Thyroid gland (tissue), 4 donors: ENCODE results near the gene BARHL1. TPM values are rescaled to one million over a fixed set of nuclear protein-coding genes. Genes with fewer than 3 reads are reported as not detected.

Experiments used
- DNase-seq, 2 donors: peaks; one replicate each; pipeline ENCODE4 v3.0.0-alpha.2; 2019
- H3K27ac ChIP-seq, 3 donors: fragments of 200-600 bp; sonication (generic); 1 replicate in 2 of 3; 2 replicates in 1 of 3; pipeline ENCODE4 v1.5.1; 2016 to 2019; ENCODE audit warnings: mild to moderate bottlenecking in 1 of 3, moderate library complexity in 1 of 3
- H3K27me3 ChIP-seq: fragments of 200-600 bp; sonication (generic); one replicate; pipeline ENCODE4 v1.5.1; 2019
- H3K36me3 ChIP-seq, 2 donors: fragments of 200-600 bp; sonication (generic); one replicate each; pipeline ENCODE4 v1.5.1; 2016 to 2019
- H3K4me1 ChIP-seq, 2 donors: fragments of 200-600 bp; sonication (generic); one replicate each; pipeline ENCODE4 v1.5.1; 2017 to 2019
- H3K4me3 ChIP-seq, 3 donors: fragments of 200-600 bp; sonication (generic); replicated peaks in 1 of 3; 1 replicate in 2 of 3; 2 replicates in 1 of 3; pipeline ENCODE4 v1.5.1; 2016; ENCODE audit warnings: mild to moderate bottlenecking in 1 of 3
- H3K9me3 ChIP-seq: fragments of 200-600 bp; sonication (generic); one replicate; pipeline ENCODE4 v1.5.1; 2017
- POLR2A ChIP-seq, 2 donors: fragments of 450-650 bp; IDR thresholded peaks; one replicate each; pipeline ENCODE4 v1.6.1; 2017; ENCODE audit warnings: antibody characterized with exemption in 2 of 2, mild to moderate bottlenecking in 2 of 2, moderate library complexity in 1 of 2
- WGBS, 2 donors: methylation state at CpG; one replicate each; pipeline ENCODE4 v1.1.5; 2017; 5-methylcytosine and 5-hydroxymethylcytosine counted together
- intact Hi-C: fragments of 100-400 bp; cut with DNase I; formaldehyde crosslinking; loops from one replicate; pipeline ENCODE4 v1.15.1; 2023
- total RNA-seq, 4 donors: library from RNA; depleted of rRNA; stranded (reverse); fragments of >200 nt; gene quantifications; one replicate each; pipeline ENCODE4 v1.2.3, GENCODE V29; 2016
- TF ChIP-seq, protein P1 (sequence below), 6 experiments: fragments of 200-600 bp in 3 of 6; fragments of 450-650 bp in 3 of 6; sonication (generic) in 3 of 6; IDR thresholded peaks; one replicate each; pipeline ENCODE4 v1.5.1; 2016 to 2019; ENCODE audit warnings: antibody characterized with exemption in 6 of 6, mild to moderate bottlenecking in 2 of 6, inconsistent platforms in 1 of 6, moderate library complexity in 1 of 6

The BARHL1 gene
- total RNA-seq, 4 donors from 2014 or later = not detected

DNA sequence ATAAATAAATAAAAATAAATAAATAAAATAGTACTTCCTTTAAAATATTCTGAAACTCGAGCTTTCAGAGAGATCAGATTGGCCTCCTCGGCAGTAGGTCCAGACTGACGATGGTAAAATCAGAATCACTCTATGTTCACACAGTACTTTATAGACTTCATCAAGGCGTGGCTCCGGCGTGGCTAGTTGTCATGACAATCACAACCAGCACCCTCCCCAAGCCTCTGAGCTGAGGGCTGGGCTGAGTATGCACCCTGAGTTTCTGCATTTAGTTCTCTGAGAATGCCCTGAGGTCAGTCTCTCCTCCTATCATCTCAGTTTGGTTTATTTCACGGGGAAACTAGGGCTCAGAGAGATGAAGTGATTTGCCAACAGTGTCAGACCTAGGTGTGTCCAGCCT is 43.3 kb upstream of the BARHL1 start:
- no peaks in the 10 kb centered on the region for H3K27me3 ChIP-seq
- no peaks in the 10 kb centered on the region for H3K36me3 ChIP-seq
- TF ChIP-seq, protein P1, sequence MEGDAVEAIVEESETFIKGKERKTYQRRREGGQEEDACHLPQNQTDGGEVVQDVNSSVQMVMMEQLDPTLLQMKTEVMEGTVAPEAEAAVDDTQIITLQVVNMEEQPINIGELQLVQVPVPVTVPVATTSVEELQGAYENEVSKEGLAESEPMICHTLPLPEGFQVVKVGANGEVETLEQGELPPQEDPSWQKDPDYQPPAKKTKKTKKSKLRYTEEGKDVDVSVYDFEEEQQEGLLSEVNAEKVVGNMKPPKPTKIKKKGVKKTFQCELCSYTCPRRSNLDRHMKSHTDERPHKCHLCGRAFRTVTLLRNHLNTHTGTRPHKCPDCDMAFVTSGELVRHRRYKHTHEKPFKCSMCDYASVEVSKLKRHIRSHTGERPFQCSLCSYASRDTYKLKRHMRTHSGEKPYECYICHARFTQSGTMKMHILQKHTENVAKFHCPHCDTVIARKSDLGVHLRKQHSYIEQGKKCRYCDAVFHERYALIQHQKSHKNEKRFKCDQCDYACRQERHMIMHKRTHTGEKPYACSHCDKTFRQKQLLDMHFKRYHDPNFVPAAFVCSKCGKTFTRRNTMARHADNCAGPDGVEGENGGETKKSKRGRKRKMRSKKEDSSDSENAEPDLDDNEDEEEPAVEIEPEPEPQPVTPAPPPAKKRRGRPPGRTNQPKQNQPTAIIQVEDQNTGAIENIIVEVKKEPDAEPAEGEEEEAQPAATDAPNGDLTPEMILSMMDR (IDR thresholded peaks at IDR 0.05) = no peak
- TF ChIP-seq POLR2A (IDR thresholded peaks at IDR 0.05) = no peak
- no peak for DNase-seq
- intact Hi-C loops = no loop called here
- WGBS, 2 donors = 90 to 91% methylated on average over 7 of the region's 7 CpGs
- no peaks in the 10 kb centered on the region for H3K9me3 ChIP-seq
- H3K4me1 ChIP-seq = peaks cover 3 to 8% of the 10 kb centered on the region in 2 donors
- H3K4me3 ChIP-seq = no peak overlapping the region
- H3K27ac ChIP-seq = no peak overlapping the region

DNA sequence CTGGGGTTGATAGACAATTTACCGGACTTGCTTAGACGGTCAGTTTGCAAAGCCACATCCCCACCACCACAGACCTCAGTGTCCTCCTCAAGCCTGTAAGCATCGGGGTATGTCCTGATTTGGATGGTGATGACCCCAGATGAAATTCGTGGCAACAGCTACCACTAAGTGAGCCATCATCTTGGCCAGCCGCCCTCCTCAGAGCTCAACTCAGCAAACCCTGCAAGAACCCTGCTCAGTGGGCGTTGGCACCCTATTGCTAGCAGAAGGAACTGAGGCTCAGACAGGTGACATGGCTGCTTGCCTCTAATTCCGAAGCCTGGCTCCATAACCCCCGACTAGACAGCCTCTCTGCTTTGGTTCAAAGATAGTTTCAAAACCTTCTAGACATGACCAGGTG is 41.4 kb upstream of the BARHL1 start:
- peaks cover 4 to 8% of the 10 kb centered on the region in 2 donors for H3K4me1 ChIP-seq
- no peaks in the 10 kb centered on the region for H3K27me3 ChIP-seq
- no peak for DNase-seq
- H3K36me3 ChIP-seq = no peaks in the 10 kb centered on the region
- TF ChIP-seq, protein P1 (IDR thresholded peaks at IDR 0.05) = no peak
- no peak for TF ChIP-seq POLR2A (IDR thresholded peaks at IDR 0.05)
- no peak overlapping the region for H3K4me3 ChIP-seq
- intact Hi-C loops = no loop called here
- H3K27ac ChIP-seq = no peak overlapping the region
- H3K9me3 ChIP-seq = no peaks in the 10 kb centered on the region
- WGBS, 2 donors = 96 to 98% methylated on average over 6 to 8 of the region's 8 CpGs

DNA sequence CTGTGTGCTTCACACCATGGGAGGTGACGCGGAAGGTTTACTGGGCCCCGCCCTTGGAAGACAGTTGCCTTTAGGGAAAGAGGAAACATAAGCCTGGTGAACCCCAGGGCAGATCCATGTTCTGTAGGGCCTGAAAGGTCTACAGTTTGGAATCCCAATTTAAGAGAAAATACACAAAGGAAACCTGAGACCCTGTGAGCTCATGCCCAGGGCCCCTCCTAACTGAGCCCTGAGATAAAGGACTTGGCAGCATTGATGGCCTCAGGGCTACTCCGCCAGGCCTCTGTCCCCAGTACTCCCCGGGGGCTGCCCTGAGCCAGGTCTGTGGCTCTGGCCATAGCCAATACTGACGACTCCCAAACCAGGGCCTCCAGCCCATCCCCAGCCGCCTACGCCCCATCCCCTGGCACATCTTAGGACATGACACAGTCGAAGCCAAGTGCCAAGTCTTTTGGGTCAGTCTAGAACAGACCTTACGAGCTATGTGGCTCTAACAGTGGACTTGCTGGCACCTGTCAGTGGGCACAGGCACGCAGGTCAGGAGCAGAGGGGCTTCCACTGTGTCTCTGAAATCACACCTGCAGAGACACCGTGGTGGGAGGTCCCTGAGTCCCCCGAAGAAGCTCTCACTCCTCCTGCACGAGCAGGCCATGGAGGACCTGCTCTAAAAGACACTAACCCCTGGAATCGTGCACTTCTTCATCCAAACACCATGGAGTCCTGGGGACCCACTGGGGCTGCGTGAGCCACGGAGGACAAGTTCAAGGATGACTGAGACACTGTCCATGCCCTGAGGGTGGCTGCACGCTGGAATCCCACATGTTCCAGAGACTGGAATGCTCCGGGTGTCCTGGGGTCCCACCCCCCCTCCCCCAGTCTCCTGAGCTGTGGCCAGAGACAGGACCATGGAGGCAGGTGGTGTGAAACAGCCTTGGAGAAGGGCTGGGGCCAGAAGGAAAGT is 40.3 kb upstream of the BARHL1 start:
- Histone ChIP-seq H3K9me3 (no peaks in the 10 kb centered on the region), H3K36me3 (no peaks in the 10 kb centered on the region), H3K4me1 (peaks cover 9 to 13% of the 10 kb centered on the region in 2 donors), H3K27ac (no peak overlapping the region), H3K4me3 (no peak overlapping the region), H3K27me3 (no peaks in the 10 kb centered on the region)
- intact Hi-C loops = no loop called here
- TF ChIP-seq, protein P1 (IDR thresholded peaks at IDR 0.05) = no peak
- TF ChIP-seq POLR2A (IDR thresholded peaks at IDR 0.05) = no peak
- 83 to 93% methylated on average over 12 to 17 of the region's 19 CpGs for WGBS, 2 donors
- DNase-seq = no peak

DNA sequence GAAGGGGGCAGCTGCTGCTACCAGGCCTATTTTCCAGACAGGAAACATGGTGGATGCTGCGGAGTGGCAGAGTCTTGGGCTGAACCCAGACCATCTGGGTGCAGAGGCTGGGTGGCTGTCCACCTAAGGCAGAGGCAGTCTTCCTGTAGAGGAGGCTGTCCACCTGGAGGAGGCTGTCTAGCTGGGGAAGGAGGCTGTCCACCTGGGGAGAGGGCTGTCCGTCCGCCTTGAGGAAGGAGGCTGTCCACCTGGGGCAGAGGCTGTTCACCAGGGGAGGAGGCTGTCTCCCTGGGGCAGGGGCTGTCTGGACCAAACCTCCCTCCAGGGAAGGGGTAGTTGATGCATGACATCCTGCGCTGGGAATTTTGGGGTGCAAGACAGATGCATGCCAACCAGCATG is 39.2 kb upstream of the BARHL1 start:
- Histone ChIP-seq H3K36me3 (no peaks in the 10 kb centered on the region), H3K27ac (no peak overlapping the region), H3K27me3 (no peaks in the 10 kb centered on the region), H3K9me3 (no peaks in the 10 kb centered on the region), H3K4me3 (no peak overlapping the region), H3K4me1 (peaks cover 9 to 13% of the 10 kb centered on the region in 2 donors)
- TF ChIP-seq POLR2A (IDR thresholded peaks at IDR 0.05) = no peak
- TF ChIP-seq, protein P1 (IDR thresholded peaks at IDR 0.05) = no peak
- DNase-seq = no peak
- WGBS, 2 donors = 86 to 100% methylated on average over 1 to 4 of the region's 4 CpGs
- intact Hi-C loops = no loop called here

DNA sequence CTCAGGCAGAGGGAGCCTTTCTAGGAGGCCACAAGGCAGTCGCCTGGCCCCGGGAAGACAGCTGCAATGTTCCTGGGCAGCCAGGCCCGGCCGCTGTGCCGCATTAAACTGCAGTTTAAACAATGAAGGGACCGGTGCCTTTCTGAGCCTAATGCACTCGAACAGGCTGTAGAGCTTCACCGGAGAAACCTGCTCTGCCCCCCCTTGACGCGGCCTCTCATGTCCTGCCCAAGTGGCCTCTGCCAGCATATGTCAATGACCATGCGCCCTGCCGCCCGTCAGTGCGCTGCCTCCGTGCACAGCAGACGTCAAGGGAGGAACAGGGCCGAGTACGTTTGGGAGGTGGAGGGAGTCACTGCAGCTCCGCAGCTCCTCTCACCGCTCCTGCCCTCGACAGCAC is 38.4 kb upstream of the BARHL1 start:
- Histone ChIP-seq H3K27ac (no peak overlapping the region), H3K4me3 (no peak overlapping the region), H3K36me3 (no peaks in the 10 kb centered on the region), H3K9me3 (no peaks in the 10 kb centered on the region), H3K27me3 (no peaks in the 10 kb centered on the region), H3K4me1 (peaks cover 9 to 13% of the 10 kb centered on the region in 2 donors)
- intact Hi-C loops = no loop called here
- DNase-seq = peak; percentile 88 to 93
- 20 to 30% methylated on average over 21 of the region's 21 CpGs for WGBS, 2 donors
- TF ChIP-seq, protein P1 (IDR thresholded peaks at IDR 0.05) = no peak
- TF ChIP-seq POLR2A (IDR thresholded peaks at IDR 0.05) = peak in 1 of 2 donors; percentile 20
